GM19240 (cell line): ENCODE data around the gene CACHD1.

Source experiments
- DNase-seq: peaks from one replicate; pipeline ENCODE4 v3.0.0; 2011; ENCODE audit warnings: low spot score; ENCODE audit not compliant: insufficient read length

CACHD1 gene

DNA sequence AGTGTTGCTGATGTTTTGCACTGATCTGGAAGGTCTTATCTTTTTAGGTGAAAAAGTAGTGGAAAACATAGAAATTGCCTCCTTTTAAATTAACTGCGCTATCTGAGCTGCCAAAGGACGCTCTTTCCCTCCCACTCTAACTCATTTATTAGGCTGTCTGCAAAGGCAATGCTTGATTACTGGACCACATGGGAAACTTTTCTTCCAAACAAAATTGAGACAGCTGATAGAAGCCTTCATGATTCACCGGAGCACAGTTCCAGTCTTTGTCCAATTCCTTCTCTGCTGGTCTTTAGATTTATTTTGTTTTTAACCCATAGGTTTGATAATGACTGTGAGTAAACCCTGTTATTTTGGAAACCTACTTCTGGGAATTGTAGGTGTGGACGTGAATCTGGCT lies 181.9 kb downstream of the CACHD1 start:
- no peak for DNase-seq

DNA sequence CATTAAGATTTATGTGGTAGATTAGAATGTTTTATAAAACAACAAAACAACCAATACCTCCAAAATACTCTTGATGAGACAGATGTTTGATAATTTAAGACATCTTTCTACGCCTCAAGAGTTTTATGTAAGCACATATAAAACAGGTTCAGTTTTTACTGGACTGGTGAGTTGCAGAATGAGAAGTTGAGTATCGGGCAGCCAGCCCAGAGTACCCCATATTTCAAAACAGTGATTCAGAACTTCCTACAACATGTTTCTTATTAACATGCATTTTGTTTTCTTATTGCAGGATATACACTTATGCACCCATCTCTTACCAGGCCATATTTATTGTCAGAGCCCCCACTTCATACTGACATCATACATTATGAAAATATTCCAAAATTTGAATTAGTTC lies 183.5 kb downstream of the CACHD1 start:
- no peak for DNase-seq

DNA sequence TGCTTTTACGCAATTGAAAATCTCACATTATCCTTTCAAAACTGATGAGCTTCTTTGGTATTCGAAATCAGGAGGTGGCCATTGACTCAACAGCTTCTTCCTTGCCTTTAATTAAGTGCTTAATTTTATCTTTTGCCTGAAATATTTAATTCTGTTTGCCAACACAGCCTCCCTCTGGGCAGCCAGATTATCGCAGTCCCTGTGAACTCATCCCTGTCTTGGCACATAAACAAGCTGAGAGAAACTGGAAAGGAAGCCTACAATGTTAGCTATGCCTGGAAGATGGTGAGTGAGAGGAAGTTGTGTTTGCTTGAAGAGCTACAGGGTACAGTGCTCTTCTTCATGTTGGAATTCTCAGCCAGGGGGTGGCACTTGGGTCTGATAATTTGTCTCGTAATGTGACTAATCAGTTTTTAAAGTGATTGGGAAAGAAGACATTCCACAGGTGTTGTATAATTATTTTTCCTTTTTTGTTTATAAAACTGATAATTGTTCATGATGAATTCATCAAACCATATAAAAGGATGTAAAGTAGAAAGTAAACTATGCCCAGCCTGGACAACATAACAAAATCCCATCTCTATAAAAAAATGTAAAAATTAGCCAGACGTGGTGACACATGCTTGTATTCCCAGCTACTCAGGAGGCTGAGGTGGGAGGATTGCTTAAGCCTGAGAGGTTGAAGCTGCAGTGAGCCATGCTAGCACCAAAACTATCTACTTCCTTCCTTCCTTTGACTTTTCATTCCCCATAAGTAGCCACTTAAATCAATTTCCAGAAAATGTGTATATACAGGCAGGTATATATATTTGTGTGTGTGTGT lies 184.8 kb downstream of the CACHD1 start:
- DNase-seq = no peak

DNA sequence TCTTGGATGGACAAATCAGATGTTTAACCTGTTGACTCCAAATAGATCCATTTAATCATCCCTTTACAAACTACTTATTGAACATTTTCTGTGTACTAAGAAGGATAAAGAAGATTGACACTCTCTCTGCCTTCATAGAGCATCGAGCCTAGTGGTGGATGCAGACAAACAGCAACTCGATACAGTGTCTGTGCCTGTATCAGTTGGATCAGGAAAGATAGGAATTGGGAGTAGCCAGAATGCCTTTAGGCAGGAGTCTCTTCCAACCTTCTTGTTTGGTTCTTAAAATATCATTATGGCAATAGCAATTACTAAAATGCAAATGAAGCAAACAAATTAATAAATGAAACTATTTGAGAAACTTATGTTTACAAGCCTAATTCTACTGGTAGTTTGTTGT lies 185.9 kb downstream of the CACHD1 start:
- DNase-seq = no peak

DNA sequence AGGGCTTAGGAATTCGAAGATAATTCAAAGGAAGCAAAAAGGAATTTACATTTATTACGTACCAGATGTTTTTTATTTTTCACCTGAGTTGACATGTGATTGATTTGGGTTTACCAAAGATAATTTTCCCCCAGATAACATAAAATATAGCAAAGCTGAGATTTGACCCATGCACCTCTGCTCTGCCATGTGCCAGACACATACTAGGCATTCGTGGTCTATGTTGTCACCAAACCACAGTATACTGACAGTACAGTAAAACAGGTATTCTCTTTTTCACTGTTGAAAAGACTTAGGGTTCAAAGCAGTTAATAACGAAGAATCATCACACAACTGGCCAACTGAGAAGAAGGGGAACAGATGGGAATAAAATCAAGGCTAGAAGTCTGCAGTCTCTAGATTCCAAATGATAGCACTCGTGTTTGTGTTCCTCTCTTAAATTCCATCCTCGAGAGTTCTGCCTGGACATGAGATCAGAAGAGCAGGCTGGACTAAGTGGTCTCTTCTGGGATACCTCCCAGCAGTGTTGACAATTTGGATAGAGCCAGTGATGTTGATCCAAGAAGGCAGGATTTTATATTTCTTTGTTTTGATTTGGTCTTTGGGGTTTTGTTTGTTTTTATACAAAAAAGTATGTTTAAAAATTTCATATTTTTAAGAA lies 189.7 kb downstream of the CACHD1 start:
- DNase-seq = no peak

DNA sequence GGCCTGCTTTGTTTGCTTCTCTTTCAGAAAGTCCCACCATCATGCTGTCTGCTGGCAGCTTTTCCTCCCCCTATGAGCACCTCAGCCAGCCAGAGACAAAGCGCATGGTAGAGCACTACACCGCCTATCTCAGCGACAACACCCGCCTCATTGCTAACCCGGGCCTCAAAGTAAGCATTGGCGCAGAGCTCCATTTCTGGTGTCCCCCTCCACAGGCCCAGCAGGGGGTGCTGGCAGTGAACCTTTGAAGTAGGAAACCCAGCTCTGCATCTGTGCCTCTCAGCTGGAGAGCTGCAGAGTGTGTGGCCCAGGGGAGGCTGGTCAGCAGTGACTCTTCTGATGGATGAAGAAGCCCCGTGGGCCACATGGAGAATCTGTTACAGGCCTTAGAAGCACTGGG lies 193.7 kb downstream of the CACHD1 start:
- DNase-seq = no peak

DNA sequence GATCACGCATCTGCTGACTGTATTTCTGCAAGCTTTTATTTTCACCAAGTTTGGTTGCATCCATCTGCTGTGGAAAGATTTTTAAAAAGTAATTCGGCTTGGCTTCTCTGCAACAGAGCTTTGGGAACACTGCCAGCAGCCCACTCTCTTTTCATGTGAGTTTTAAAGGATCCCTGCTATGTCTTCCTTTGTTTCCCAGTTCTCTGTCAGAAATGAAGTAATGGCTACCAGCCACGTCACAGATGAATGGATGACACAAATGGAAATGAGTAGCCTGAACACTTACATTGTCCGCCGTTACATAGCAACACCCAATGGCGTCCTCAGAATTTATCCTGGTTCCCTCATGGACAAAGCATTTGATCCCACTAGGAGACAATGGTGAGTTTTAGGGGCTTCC lies 194.4 kb downstream of the CACHD1 start:
- no peak for DNase-seq

DNA sequence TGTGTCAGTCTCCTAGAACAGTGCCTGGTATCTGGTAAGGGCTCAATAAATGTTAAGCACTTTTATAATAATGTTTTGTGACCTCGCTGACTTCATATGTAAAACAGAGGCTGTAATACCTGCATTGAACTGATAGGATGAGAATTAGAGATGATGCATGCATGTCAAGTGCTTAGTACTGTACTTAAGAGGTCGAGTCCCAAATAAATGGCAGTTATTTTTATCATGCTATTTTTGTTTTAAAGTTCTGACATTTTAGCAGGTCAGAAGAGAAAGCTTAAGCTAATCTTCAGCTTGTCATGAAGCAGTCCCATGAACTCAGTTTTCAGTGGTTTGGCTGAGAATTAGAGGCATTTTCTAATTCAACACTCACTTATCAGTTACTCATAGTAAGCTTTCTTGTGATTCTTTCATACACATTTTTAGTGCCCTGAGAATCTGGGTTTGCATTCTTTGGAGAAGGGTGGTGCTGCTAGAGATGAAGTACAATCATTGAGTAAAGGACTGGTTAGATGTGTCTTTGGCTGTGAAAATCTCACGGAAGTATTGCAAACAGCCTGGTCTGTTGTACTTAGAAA lies 199.3 kb downstream of the CACHD1 start:
- no peak for DNase-seq

DNA sequence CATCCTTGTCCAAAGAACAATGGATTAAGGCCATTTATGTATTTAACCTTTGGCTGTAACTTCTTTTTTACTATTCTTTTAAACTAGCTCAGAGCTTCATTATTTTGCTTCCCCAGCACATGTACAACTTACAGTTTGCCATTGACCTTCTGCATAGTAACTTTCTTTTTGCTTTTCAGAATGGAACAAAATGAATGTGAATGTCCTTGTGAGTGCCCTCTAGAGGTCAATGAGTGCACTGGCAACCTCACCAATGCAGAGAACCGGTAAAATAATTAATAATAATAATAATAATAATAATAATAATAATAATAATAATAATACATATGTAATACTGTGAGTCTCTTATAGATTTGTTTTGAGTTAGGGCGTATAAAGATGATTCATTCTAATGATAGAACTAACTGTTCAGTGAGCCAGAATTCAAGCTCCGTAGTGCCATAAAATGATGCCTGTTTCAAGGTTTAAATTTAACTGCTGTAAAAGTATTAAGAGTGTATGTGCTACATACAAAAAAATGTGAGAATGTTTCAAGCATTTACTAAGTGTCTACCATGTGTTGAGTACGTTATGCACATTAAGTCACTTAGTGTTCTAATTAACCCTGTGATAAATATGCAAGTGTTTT lies 205.9 kb downstream of the CACHD1 start:
- no peak for DNase-seq

DNA sequence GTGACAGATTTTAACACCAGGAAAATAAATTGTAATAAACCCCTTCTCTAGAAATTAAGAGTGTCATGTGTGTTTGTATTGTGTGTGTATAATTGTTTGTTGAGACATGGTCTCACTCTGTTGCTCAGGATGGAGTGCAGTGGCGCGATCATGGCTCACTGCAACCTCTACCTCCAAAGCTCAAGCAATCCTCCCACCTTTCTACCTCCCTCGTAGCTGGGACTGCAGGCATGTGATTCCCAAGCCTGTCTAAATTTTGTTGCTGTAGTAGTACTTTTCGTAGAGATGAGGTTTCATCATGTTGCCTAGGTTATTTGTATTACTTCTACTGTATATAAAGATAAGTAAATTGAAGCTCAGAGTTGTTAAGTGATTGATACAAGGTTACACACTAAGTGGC lies 206.5 kb downstream of the CACHD1 start:
- DNase-seq = no peak

DNA sequence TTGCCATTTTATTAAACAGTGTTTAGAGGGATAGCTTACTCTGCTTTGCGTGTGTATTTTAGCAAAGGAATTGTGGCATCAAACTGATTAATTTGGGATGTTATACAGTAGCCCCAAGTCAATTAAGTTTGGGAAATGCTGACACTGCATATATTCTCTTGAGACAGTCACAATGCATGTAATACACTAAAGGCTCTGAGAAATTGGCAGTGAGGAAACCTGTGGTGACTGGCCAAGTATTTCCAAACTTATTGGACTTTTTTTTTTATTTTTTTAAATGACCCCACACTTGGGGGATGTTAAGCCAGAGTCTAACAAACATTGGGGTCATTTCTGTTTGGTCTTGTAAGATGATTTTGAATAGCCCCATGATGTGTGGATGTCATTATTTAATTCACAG lies 207.6 kb downstream of the CACHD1 start:
- no peak for DNase-seq

DNA sequence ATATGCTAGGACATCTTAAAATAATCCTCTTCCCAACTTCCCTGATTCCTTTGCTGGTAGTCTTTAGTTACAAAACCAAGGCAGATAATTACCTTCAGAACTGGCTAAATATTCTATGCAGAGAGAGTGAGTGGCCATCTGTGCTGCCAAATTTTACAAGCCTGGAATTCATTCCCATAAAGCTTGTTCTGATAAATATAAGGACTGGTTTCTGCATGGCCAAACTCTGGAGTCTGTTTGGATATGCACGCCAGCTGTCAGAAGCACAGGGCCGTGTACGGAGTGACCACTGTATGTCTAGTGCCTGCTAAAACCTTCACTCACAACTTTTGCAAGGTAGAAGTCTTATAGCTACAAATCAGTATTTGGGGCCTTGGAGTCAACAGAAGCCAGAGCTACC lies 208.4 kb downstream of the CACHD1 start:
- DNase-seq = no peak

DNA sequence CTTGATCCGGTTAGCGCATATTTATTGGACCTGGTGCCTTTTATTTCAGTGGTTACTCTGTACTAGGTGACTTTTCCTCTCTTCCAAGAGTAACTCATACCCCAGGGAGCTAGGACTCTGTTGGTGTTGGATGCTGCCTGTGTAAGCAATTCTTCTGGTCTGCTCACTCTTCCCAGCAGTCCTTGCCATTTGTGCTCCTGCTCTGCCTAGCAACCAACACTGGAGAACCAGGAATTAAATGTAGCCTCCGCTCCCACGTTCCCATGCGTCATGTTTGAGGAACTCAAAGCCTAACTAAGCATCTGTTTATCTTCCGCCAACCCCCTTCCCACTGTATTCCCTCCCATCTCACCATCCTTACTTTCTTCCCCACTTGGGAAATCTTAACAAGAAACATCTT lies 209.2 kb downstream of the CACHD1 start:
- DNase-seq = no peak

DNA sequence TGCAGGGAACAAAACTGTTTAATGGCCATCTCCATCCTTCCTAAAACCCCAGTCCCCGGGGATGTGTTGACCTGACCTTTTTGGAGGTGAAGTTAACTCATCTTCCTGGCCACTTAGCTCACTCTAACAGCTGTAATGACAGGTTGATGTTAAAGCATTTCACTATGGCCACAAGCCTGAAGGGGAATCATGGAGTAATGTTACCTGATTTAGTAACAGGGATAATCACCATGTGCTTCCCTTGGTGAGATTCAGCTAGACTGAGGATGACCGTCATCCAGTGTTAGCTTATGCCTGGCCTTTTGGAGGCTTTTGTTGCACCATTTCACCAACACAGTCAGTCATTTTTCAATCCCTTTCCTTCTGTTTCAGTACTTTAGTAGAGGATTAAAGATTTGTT lies 210.7 kb downstream of the CACHD1 start:
- DNase-seq = no peak

DNA sequence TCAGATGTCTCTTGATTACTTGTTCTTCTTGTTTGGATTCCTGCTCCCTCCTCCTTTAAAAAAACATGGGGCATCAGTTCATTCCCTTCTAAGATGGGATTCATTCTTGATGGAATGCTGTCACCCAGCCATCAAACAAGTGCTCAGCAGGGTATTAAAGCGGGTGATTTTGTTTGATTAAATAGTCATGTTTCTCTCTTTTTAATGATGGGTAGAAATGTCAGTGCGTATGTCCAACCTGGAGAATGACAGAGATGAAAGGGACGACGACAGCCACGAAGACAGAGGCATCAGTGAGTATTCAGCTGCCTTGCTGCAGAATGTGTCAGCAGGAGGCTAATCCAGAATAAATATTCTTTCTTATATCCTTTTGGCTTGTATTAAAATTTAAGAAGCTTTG lies 211.1 kb downstream of the CACHD1 start:
- no peak for DNase-seq

DNA sequence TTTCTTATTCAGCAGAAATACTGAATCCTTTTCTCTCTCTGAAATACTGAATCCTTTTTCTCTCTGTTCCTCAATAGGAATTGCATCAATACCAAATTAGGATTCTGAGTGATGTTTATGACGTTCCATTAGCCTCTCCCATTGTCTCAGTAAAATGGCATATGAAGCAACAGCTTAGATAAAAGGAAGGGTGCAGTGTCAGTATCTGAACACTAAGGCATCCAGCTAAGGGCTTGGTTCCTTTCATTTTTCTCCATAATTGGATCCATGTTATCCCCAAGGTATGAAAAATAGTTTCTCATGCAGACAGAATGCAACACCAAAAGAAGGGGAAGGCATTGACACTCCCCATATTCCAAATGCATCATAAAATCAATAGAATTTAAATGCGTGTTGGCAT lies 213.5 kb downstream of the CACHD1 start:
- DNase-seq = no peak

DNA sequence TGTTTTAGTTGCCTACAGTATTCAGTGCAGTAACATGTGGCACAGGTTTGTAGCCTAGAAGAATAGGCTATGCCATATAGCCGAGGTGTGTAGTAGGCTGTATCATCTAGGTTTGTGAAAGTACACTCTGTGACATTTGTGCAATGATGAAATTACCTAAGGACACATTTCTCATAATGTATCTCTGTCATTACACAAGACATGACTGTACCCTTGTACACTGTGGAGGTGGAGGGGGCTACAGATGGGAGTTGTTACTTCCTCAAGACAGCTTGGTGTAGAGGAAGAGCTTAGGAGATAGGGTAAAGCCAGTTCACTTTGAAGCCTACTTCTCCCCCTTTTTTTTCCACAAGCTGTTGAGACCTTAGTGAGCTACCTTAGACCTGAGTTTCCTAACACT lies 215.3 kb downstream of the CACHD1 start:
- DNase-seq = no peak

DNA sequence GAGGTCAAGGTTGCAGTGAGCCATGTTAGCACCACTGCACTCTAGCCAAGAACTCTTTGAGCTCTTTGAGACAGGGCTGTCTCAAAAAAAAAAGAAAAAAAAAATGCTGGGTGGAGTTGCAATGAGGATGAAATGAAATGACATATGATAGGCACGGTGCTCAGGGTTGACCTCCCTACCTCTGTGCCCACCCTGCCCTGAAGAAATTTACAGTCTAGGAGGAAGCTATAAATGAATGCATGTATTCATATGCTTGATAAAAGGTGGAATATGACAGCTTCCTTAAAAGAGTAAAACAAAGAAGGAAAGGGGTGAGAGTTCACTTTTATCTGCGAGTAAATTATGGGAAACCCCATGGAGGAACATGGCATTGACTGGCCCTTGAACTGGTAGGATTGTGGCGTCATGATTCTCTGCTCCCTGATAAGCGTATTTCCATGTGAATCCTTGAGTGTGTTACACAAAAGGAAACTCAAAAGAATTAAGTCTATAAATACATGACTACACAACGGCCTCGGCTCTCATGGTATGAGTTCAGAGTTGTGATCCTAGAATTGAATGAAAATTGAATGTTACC lies 215.9 kb downstream of the CACHD1 start:
- DNase-seq = no peak

DNA sequence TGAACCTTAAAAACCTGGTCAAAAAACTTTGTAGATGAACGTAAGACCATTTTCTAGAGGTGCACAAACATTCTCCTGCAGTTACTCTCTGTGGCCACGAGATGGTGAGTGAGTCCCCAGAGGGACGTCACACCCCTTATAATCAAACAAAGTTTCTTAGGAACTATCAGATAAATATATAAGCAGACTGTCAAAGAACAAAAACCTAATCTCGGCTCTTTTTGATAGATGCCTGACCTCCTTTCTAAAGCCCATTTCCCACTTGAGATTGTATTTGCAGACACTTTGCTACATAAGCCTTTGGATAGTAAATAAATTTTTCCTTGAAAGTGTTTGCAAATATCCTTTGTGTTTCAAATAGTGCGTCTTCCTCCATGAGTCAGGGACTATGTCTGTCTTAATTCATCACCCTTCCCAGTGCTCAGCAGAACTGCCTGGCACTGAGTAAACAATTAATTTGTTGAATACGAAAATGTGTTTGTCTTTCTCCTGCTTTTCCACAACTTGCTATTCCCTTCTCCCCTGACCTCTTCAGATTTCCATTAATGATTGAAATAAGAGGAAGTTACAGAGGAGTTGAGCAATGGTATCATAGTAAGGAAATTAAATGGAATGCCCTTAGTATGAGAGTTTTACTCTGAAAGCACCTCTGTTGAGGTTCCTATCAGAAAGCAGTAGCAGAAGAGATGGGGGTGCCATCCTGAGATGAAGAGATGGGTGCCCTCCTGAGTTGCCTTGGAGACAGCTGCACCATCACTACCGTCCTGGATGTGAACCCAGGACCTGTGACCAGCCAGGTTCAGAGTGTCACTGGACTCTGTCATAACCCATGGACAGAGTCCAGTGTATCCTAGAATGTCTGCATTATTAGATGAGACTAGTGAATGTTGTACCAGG lies 217.1 kb downstream of the CACHD1 start:
- DNase-seq = no peak

DNA sequence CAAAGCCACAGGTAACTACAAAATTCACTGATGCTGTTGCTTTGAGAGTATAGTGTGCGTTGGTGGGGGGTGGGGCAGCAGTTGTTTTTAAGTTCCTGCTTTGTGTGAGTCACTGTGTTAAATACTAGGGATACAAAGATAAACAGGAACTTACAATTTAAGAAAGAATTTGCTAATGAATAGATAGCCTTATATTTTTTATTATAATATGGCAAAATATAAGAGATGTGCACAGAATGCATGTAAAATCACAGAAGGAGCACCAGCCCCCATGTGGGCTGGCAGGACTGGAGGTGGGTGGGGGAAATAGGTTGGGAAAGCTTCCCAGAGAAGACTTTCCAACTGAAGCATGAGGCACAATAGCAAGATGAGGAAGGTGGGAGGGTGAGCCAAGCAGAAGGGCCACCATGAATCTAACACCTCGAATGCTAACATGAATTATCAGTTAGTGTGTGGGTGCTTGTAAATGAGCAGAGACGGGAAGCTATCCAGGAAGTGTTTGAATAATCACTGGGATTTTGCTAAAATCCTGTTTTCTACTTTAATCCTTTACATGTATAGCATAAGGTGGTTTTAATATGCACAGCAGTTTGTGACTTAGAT lies 217.9 kb downstream of the CACHD1 start:
- DNase-seq = no peak

DNA sequence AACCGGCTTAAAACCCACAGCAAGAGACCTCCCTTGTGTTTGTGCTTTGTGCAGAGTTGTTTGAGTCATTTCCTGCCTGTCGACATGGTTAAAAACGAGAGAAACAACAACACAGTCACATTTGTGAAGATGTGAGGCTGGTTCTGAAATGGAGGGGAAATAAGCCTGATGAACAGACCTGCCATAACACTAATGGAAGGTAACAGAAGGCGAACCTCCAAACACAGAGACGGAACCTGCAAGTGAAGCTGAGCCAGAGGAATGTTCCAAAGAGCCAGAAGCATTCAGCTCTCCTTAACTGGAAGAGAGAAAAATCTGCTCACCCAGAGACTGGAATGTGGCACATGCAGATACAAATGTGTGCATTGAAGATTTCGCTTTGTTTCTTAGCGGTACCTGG lies 221.7 kb downstream of the CACHD1 start:
- DNase-seq = no peak
